H1 (cell line): ENCODE results near the gene POLN. TPM values are rescaled to one million over a fixed set of nuclear protein-coding genes. Genes with fewer than 3 reads are reported as not detected.
A peak's percentile ranks its signal among the peaks of the same experiment; 100 is the strongest.

Source experiments
- CTCF ChIA-PET: fragments of 300-600 bp; sonication (Branson Sonifier 250); formaldehyde crosslinking; loops from one replicate; lab custom pipeline; 2021; ENCODE audit not compliant: partially characterized antibody; lab: Charles Lee
- POLR2A ChIA-PET: fragments of 300-600 bp; sonication (Branson Sonifier 250); formaldehyde crosslinking; loops from one replicate; lab custom pipeline; 2021; ENCODE audit warnings: inconsistent platforms; ENCODE audit not compliant: partially characterized antibody; lab: Charles Lee
- DNase-seq, 2 experiments: peaks; one replicate each; pipeline versions ENCODE4 v3.0.0 to v3.0.0-alpha.2; 2010 to 2022; ENCODE audit warnings: low spot score in 2 of 2, low read depth in 1 of 2, mixed read lengths in 1 of 2
- FAIRE-seq: peaks from 2 replicates; lab custom pipeline; 2011; peaks lifted over from hg19 to GRCh38; lab: Jason Lieb, UNC
- H2AFZ ChIP-seq: 2 replicates; pipeline ENCODE4 v1.8.1; 2012; ENCODE audit warnings: low read length, inconsistent platforms
- H2AK5ac ChIP-seq: 2 replicates; pipeline ENCODE4 v1.6.1; 2013; ENCODE audit warnings: low read depth, low read length
- H2BK120ac ChIP-seq: replicated peaks from 2 replicates; pipeline ENCODE3; 2013; ENCODE audit warnings: low read depth, low read length, inconsistent platforms
- H2BK12ac ChIP-seq: 2 replicates; pipeline ENCODE4 v1.6.1; 2013; ENCODE audit warnings: low read depth, low read length
- H2BK15ac ChIP-seq: 2 replicates; pipeline ENCODE4 v1.6.1; 2013; ENCODE audit warnings: low read length
- H2BK20ac ChIP-seq: 2 replicates; pipeline ENCODE4 v1.6.1; 2013; ENCODE audit warnings: low read length
- H2BK5ac ChIP-seq: 2 replicates; pipeline ENCODE4 v1.6.1; 2013; ENCODE audit warnings: low read depth, low read length
- H3K14ac ChIP-seq: 2 replicates; pipeline ENCODE4 v1.6.1; 2013; ENCODE audit warnings: inconsistent platforms; ENCODE audit not compliant: insufficient read length
- H3K18ac ChIP-seq: 2 replicates; pipeline ENCODE4 v1.6.1; 2013; ENCODE audit warnings: low read length; ENCODE audit errors: extremely low read depth
- H3K23ac ChIP-seq: 2 replicates; pipeline ENCODE4 v1.6.1; 2013; ENCODE audit warnings: inconsistent platforms; ENCODE audit not compliant: insufficient read length
- H3K23me2 ChIP-seq: 2 replicates; pipeline ENCODE4 v1.6.1; 2013; ENCODE audit warnings: low read depth, low read length
- H3K27ac ChIP-seq: 2 replicates; pipeline ENCODE4 v1.6.1; 2011; ENCODE audit warnings: low read depth, low read length, inconsistent platforms
- H3K27me3 ChIP-seq, 4 experiments: replicated peaks in 1 of 4; 1 replicate in 1 of 4; 2 replicates in 3 of 4; pipeline versions ENCODE4 v1.6.1 to v1.8.1; 2011 to 2013; ENCODE audit warnings: low read length in 3 of 4, mild to moderate bottlenecking in 3 of 4, inconsistent platforms in 2 of 4, mixed read lengths in 2 of 4, moderate library complexity in 1 of 4; ENCODE audit not compliant: control insufficient read depth in 3 of 4, insufficient read depth in 3 of 4; ENCODE audit errors: extremely low read depth in 1 of 4
- H3K36me3 ChIP-seq, 4 experiments: 2 replicates each; pipeline versions ENCODE4 v1.6.1 to v1.8.1; 2011 to 2013; ENCODE audit warnings: mild to moderate bottlenecking in 4 of 4, low read length in 3 of 4, moderate library complexity in 2 of 4, control low read depth in 1 of 4, inconsistent platforms in 1 of 4; ENCODE audit not compliant: insufficient read depth in 4 of 4, control insufficient read depth in 2 of 4
- H3K4ac ChIP-seq: replicated peaks from 2 replicates; pipeline ENCODE3; 2013; ENCODE audit warnings: low read length, low read depth, mixed read lengths, inconsistent platforms; ENCODE audit not compliant: insufficient read length
- H3K4me1 ChIP-seq, 4 experiments: replicated peaks in 1 of 4; 1 replicate in 1 of 4; 2 replicates in 3 of 4; pipeline versions ENCODE4 v1.6.1 to v1.8.1; 2011 to 2013; ENCODE audit warnings: low read length in 3 of 4, inconsistent platforms in 2 of 4, mixed read lengths in 1 of 4; ENCODE audit not compliant: insufficient read depth in 4 of 4, control insufficient read depth in 3 of 4
- H3K4me2 ChIP-seq, 2 experiments: 2 replicates each; pipeline versions ENCODE4 v1.6.1 to v1.8.1; 2011 to 2013; ENCODE audit warnings: low read depth in 2 of 2, low read length in 2 of 2, control low read depth in 1 of 2, inconsistent platforms in 1 of 2, mild to moderate bottlenecking in 1 of 2; ENCODE audit not compliant: insufficient read depth in 1 of 2
- H3K4me3 ChIP-seq, 4 experiments: fragments of 200-600, 300-600 bp in 1 of 4; sonication (generic), shearing (Covaris generic), sonication (Bioruptor Twin) in 1 of 4; 2 replicates each; pipeline versions ENCODE4 v1.5.1 to v1.8.1; 2011 to 2016; ENCODE audit warnings: low read length in 4 of 4, low read depth in 3 of 4, control low read depth in 2 of 4, inconsistent platforms in 2 of 4, mild to moderate bottlenecking in 2 of 4, mixed read lengths in 1 of 4, moderate library complexity in 1 of 4; ENCODE audit not compliant: insufficient read depth in 2 of 4; ENCODE audit errors: extremely low read depth in 1 of 4
- H3K56ac ChIP-seq: replicated peaks from 2 replicates; pipeline ENCODE3; 2013; ENCODE audit warnings: low read depth, mild to moderate bottlenecking, mixed read lengths, low read length, inconsistent platforms; ENCODE audit not compliant: insufficient read length
- H3K79me1 ChIP-seq: 2 replicates; pipeline ENCODE4 v1.6.1; 2013; ENCODE audit warnings: low read depth, low read length, control low read depth
- H3K79me2 ChIP-seq, 2 experiments: 2 replicates each; pipeline versions ENCODE4 v1.6.1 to v1.8.1; 2012 to 2013; ENCODE audit warnings: low read length in 2 of 2, mild to moderate bottlenecking in 2 of 2, inconsistent platforms in 1 of 2; ENCODE audit not compliant: insufficient read depth in 2 of 2, control insufficient read depth in 1 of 2
- H3K9ac ChIP-seq, 4 experiments: replicated peaks in 1 of 4; 1 replicate in 1 of 4; 2 replicates in 3 of 4; pipeline versions ENCODE4 v1.6.1 to v1.8.1; 2011 to 2013; ENCODE audit warnings: low read depth in 3 of 4, low read length in 3 of 4, control low read depth in 2 of 4, mild to moderate bottlenecking in 2 of 4, moderate library complexity in 2 of 4, inconsistent platforms in 1 of 4; ENCODE audit errors: extremely low read depth in 1 of 4
- H3K9me3 ChIP-seq, 2 experiments: 2 replicates each; pipeline versions ENCODE4 v1.6.1 to v1.8.1; 2012 to 2013; ENCODE audit warnings: mild to moderate bottlenecking in 2 of 2, moderate library complexity in 2 of 2, control low read depth in 1 of 2, inconsistent platforms in 1 of 2, low read depth in 1 of 2, low read length in 1 of 2, mixed read lengths in 1 of 2; ENCODE audit not compliant: insufficient read depth in 2 of 2
- H4K20me1 ChIP-seq, 2 experiments: replicated peaks in 1 of 2; 2 replicates each; pipeline versions ENCODE3 to v1.8.1; 2011 to 2013; ENCODE audit warnings: inconsistent platforms in 2 of 2, low read length in 2 of 2, mild to moderate bottlenecking in 1 of 2; ENCODE audit not compliant: insufficient read depth in 2 of 2, control insufficient read depth in 1 of 2
- H4K5ac ChIP-seq: 2 replicates; pipeline ENCODE4 v1.6.1; 2013; ENCODE audit warnings: low read length, low read depth, mixed read lengths, inconsistent platforms; ENCODE audit not compliant: insufficient read length
- H4K8ac ChIP-seq: 2 replicates; pipeline ENCODE4 v1.8.0; 2013; ENCODE audit warnings: mild to moderate bottlenecking, moderate library complexity, low read length, inconsistent platforms; ENCODE audit not compliant: insufficient read depth; ENCODE audit errors: extremely low read depth
- H4K91ac ChIP-seq: replicated peaks from 2 replicates; pipeline ENCODE3; 2013; ENCODE audit warnings: low read length, mixed read lengths, inconsistent platforms; ENCODE audit not compliant: insufficient read length
- KDM4A ChIP-seq: IDR thresholded peaks from one replicate; pipeline ENCODE4 v1.7.1; 2012; ENCODE audit warnings: low read depth, mild to moderate bottlenecking, moderate library complexity, low read length, inconsistent platforms; ENCODE audit not compliant: severe bottlenecking
- ZNF274 ChIP-seq: IDR thresholded peaks from 2 replicates; pipeline ENCODE4 v1.7.0; 2012; ENCODE audit warnings: low read length, borderline replicate concordance; ENCODE audit errors: extremely low read depth
- WGBS, 2 experiments: shearing (Covaris generic) in 1 of 2; methylation state at CpG; one replicate each; pipeline versions ENCODE4 v1.1.6 to v1.1.7; 2013 to 2015; ENCODE audit warnings: low lambda C conversion rate in 2 of 2, mixed read lengths in 2 of 2, inconsistent platforms in 1 of 2, low coverage in 1 of 2, missing lambda C conversion rate in 1 of 2; ENCODE audit not compliant: insufficient replicate concordance in 2 of 2, insufficient coverage in 1 of 2, insufficient read length in 1 of 2; ENCODE audit errors: extremely low coverage in 1 of 2, missing lambda C conversion rate in 1 of 2; 5-methylcytosine and 5-hydroxymethylcytosine counted together
- polyA plus RNA-seq, 7 experiments: library from polyadenylated mRNA; depleted of rRNA in 3 of 7; stranded (reverse) in 5 of 7; unstranded in 2 of 7; fragments of >200 nt in 5 of 7; fragments of 200-250 nt in 2 of 7; gene quantifications; 1 replicate in 5 of 7; 2 replicates in 1 of 7; 4 replicates in 1 of 7; pipeline versions ENCODE4 v1.2.1 to v1.2.3, GENCODE V29; 2011 to 2013; ENCODE audit warnings: missing spikeins in 2 of 7, mixed read lengths in 2 of 7
- total RNA-seq: library from RNA; stranded (reverse); fragmentation: NEBNext Ultra II Directional; extraction: Animal tissue kit (Norgen Biotek cat#: 25700); gene quantifications from 2 replicates; pipeline ENCODE4 v1.2.1, GENCODE V29; 2021
- TF ChIP-seq, protein P1 (sequence below): IDR thresholded peaks from 2 replicates; pipeline ENCODE4 v1.6.1; 2012; ENCODE audit warnings: low read length, inconsistent platforms
- TF ChIP-seq, protein P2 (sequence below): IDR thresholded peaks from 2 replicates; pipeline ENCODE4 v1.6.1; 2011; ENCODE audit warnings: low read length, improper control_type of control experiment

Gene POLN
- total and polyA plus RNA-seq, 2 of the 8 experiments (the other 6 are each of a cell fraction or from before 2014, with no cell fraction given) = 0.98 to 1.5 TPM

DNA sequence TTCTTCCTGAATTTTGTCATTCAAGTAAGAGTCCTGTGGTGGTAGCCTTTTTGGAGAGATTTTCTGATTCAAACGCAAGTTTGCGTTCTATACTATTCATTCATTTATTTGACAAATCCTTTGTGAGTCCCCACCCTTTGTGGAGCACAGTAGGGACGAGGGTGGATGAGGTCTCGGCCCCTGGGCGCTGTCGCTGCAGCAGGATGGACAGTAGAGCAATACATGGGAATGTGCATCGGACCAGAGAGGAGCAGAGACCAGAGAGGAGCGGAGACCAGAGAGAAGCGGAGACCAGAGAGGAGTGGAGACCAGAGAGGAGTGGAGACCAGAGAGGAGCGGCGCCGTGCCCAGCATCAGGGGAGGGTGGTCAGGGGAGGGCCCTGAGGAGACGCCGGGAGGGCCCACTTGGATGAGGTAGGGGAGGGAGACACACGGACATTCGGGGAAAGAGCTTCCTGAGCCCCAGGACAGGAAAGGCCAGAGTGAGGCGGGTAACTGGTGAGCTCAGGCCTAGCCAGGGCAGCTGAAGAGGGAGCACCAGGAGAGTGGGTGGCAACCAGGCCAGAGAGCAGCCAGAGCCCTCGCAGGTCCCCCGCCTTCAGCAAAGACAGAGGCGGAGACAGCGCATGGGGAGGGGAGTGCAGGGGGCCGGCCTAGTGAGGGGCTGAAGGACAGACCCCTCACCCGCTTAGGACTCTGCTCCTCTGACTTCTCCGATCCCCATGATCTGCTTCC, 115.4 kb downstream of the POLN start:
- no peaks in the 10 kb centered on the region for H3K27me3 ChIP-seq
- no peak overlapping the region for H3K4me3 ChIP-seq
- H3K79me2 ChIP-seq = no peaks in the 10 kb centered on the region
- H3K56ac ChIP-seq = no peak overlapping the region
- no peak overlapping the region for H2BK20ac ChIP-seq
- H3K4me1 ChIP-seq = no peaks in the 10 kb centered on the region; a peak in 1 of 7 replicates
- no peak overlapping the region for H4K8ac ChIP-seq
- 88% methylated on average over 20 of the region's 24 CpGs; no CpG with 5 or more reads in 1 of the 2 experiments for WGBS, 2 experiments
- no peaks in the 10 kb centered on the region for H3K23me2 ChIP-seq
- H2AFZ ChIP-seq = peak overlapping the region; percentile 51; the same call in 1 of the 2 replicates
- no peak overlapping the region for H3K27ac ChIP-seq
- H4K5ac ChIP-seq = no peak overlapping the region
- no peak overlapping the region for H2AK5ac ChIP-seq
- no peak for TF ChIP-seq ZNF274
- TF ChIP-seq, protein P1, sequence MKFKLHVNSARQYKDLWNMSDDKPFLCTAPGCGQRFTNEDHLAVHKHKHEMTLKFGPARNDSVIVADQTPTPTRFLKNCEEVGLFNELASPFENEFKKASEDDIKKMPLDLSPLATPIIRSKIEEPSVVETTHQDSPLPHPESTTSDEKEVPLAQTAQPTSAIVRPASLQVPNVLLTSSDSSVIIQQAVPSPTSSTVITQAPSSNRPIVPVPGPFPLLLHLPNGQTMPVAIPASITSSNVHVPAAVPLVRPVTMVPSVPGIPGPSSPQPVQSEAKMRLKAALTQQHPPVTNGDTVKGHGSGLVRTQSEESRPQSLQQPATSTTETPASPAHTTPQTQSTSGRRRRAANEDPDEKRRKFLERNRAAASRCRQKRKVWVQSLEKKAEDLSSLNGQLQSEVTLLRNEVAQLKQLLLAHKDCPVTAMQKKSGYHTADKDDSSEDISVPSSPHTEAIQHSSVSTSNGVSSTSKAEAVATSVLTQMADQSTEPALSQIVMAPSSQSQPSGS = no peak
- TF ChIP-seq, protein P2, sequence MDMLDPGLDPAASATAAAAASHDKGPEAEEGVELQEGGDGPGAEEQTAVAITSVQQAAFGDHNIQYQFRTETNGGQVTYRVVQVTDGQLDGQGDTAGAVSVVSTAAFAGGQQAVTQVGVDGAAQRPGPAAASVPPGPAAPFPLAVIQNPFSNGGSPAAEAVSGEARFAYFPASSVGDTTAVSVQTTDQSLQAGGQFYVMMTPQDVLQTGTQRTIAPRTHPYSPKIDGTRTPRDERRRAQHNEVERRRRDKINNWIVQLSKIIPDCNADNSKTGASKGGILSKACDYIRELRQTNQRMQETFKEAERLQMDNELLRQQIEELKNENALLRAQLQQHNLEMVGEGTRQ = no peak
- TF ChIP-seq KDM4A = no peak
- H3K14ac ChIP-seq = no peak overlapping the region
- no peak overlapping the region for H4K91ac ChIP-seq
- H2BK120ac ChIP-seq = no peak overlapping the region
- no peak overlapping the region for H3K9ac ChIP-seq
- no peaks in the 10 kb centered on the region for H3K36me3 ChIP-seq
- ChIA-PET CTCF (interaction anchor here (1.0 to 2.0 kb wide), 4 partner anchors 11 to 217 kb away, joined by 3 to 4 read pairs (median 3); no protein-coding TSS in a partner anchor), POLR2A (no interaction called here)
- H2BK5ac ChIP-seq = no peak overlapping the region
- H3K18ac ChIP-seq = no peak overlapping the region
- no peak overlapping the region for H3K4ac ChIP-seq
- H2BK12ac ChIP-seq = no peak overlapping the region
- H3K79me1 ChIP-seq = no peaks in the 10 kb centered on the region
- H4K20me1 ChIP-seq = no peaks in the 10 kb centered on the region
- H3K4me2 ChIP-seq = no peak overlapping the region
- no peaks in the 10 kb centered on the region for H3K9me3 ChIP-seq
- H3K23ac ChIP-seq = no peak overlapping the region
- DNase-seq (peak in 1 of 2 experiments; percentile 53), FAIRE-seq (no peak)
- no peak overlapping the region for H2BK15ac ChIP-seq
